ENCODE results near the gene GABRA5.

DNA sequence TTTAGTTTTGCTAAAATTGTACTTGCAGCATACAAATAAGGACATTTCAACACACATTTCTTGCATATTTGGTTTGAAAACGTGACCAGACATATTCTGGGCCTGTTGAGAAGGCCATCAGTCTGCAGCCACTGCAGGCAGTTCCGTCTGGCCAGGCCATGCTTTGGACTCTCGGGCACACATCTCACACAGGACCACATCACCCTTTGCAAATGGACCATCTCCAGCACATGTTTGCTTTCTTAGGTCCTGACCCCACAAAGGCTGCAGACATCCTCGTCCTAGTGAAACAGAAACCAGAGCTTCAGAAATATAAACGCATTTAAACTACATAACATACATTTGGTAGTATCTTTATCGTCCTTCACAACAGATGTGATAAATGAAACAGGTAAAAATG, 24.1 kb downstream of the GABRA5 start:
- TF ChIP-seq, protein P1, sequence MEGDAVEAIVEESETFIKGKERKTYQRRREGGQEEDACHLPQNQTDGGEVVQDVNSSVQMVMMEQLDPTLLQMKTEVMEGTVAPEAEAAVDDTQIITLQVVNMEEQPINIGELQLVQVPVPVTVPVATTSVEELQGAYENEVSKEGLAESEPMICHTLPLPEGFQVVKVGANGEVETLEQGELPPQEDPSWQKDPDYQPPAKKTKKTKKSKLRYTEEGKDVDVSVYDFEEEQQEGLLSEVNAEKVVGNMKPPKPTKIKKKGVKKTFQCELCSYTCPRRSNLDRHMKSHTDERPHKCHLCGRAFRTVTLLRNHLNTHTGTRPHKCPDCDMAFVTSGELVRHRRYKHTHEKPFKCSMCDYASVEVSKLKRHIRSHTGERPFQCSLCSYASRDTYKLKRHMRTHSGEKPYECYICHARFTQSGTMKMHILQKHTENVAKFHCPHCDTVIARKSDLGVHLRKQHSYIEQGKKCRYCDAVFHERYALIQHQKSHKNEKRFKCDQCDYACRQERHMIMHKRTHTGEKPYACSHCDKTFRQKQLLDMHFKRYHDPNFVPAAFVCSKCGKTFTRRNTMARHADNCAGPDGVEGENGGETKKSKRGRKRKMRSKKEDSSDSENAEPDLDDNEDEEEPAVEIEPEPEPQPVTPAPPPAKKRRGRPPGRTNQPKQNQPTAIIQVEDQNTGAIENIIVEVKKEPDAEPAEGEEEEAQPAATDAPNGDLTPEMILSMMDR (conservative IDR thresholded peaks at IDR 0.05): no peak
- TF ChIP-seq EZH2 (IDR thresholded peaks at IDR 0.05; ENCODE audit: low read depth): no peak
